WTC11 (cell line): ENCODE data around the gene FEM1A. TPM values are rescaled to one million over a fixed set of nuclear protein-coding genes. Genes with fewer than 3 reads are reported as not detected.

ENCODE experiments used
- ATAC-seq: fragments of 200-7000 bp; cut with Tn5 transposase; 2 replicates; pipeline ENCODE4 v1.10.0; 2021; ENCODE audit warnings: mild to moderate bottlenecking, moderate library complexity
- CTCF ChIA-PET: fragments of 300-600 bp; sonication (Branson Sonifier 250); formaldehyde crosslinking; loops from one replicate; lab custom pipeline; 2021; ENCODE audit warnings: antibody characterized with exemption; lab: Charles Lee
- POLR2A ChIA-PET: fragments of 350-600 bp; sonication (Branson Sonifier 250); formaldehyde crosslinking; loops from one replicate; lab custom pipeline; 2021; ENCODE audit warnings: antibody characterized with exemption; lab: Charles Lee
- DNase-seq: peaks from one replicate; pipeline ENCODE4 v3.0.0; 2021; ENCODE audit warnings: low spot score
- H3K27ac Mint-ChIP-seq: 2 replicates; pipeline ENCODE4 v1.8.0; 2021; ENCODE audit warnings: mixed read lengths
- H3K27me3 Mint-ChIP-seq: 2 replicates; pipeline ENCODE4 v1.8.0; 2021; ENCODE audit warnings: low read depth, mild to moderate bottlenecking, moderate library complexity, mixed read lengths
- H3K36me3 Mint-ChIP-seq: 2 replicates; pipeline ENCODE4 v1.8.0; 2021; ENCODE audit warnings: mixed read lengths
- H3K4me1 Mint-ChIP-seq: 2 replicates; pipeline ENCODE4 v1.8.0; 2022; ENCODE audit warnings: mixed read lengths
- H3K4me3 Mint-ChIP-seq: 2 replicates; pipeline ENCODE4 v1.8.0; 2021; ENCODE audit warnings: mild to moderate bottlenecking, moderate library complexity, mixed read lengths
- H3K9me3 Mint-ChIP-seq: 2 replicates; pipeline ENCODE4 v1.8.0; 2021; ENCODE audit warnings: mixed read lengths
- ATF1 ChIP-seq: sonication (generic); formaldehyde crosslinking; IDR thresholded peaks from 2 replicates; pipeline ENCODE4 v1.8.1; 2023; ENCODE audit warnings: mild to moderate bottlenecking, moderate library complexity, missing genetic modification reagents
- ERG ChIP-seq: fragments of 250-450 bp; sonication (Bioruptor Pico); IDR thresholded peaks from 2 replicates; pipeline ENCODE4 v1.8.0; 2021; ENCODE audit warnings: mild to moderate bottlenecking
- FOXP1 ChIP-seq: sonication (generic); formaldehyde crosslinking; IDR thresholded peaks from 2 replicates; pipeline ENCODE4 v1.8.0; 2022; ENCODE audit warnings: missing genetic modification reagents, mild to moderate bottlenecking, moderate library complexity, borderline replicate concordance
- GABPB1 ChIP-seq: sonication (generic); formaldehyde crosslinking; IDR thresholded peaks from 2 replicates; pipeline ENCODE4 v1.8.1; 2023; ENCODE audit warnings: mild to moderate bottlenecking, missing genetic modification reagents
- GTF2I ChIP-seq: fragments of 250-450 bp; sonication (Bioruptor Pico); conservative IDR thresholded peaks from 2 replicates; pipeline ENCODE4 v1.4.0; 2021; ENCODE audit warnings: mild to moderate bottlenecking
- PRRX2 ChIP-seq: fragments of 250-450 bp; sonication (Bioruptor Pico); IDR thresholded peaks from 2 replicates; pipeline ENCODE4 v1.8.0; 2021; ENCODE audit warnings: mild to moderate bottlenecking
- total RNA-seq: library from RNA; stranded (reverse); gene quantifications from 3 replicates; pipeline ENCODE4 v1.2.3, GENCODE V29; 2021
- TF ChIP-seq, protein P1 (sequence below): fragments of 200-600 bp; IDR thresholded peaks from 2 replicates; pipeline ENCODE4 v1.8.0; 2022; ENCODE audit warnings: antibody characterized with exemption
- TF ChIP-seq, protein P2 (sequence below): fragments of 250-450 bp; sonication (Bioruptor Pico); conservative IDR thresholded peaks from 2 replicates; pipeline ENCODE4 v1.9.0; 2021; ENCODE audit warnings: mild to moderate bottlenecking
- TF ChIP-seq, protein P3 (sequence below): sonication (generic); formaldehyde crosslinking; IDR thresholded peaks from 2 replicates; pipeline ENCODE4 v1.8.1; 2022; ENCODE audit warnings: missing genetic modification reagents, borderline replicate concordance
- TF ChIP-seq, protein P4 (sequence below): sonication (generic); formaldehyde crosslinking; IDR thresholded peaks from 2 replicates; pipeline ENCODE4 v1.8.1; 2022; ENCODE audit warnings: low read depth, missing genetic modification reagents, borderline replicate concordance

FEM1A gene
- total RNA-seq, 1 experiment from 2014 or later: 15.7 TPM

- TF ChIP-seq ERG (CRISPR knock-in tag): no peak
- no peak for TF ChIP-seq ATF1 (CRISPR knock-in tag)
- peak; percentile 98 for TF ChIP-seq GTF2I
- TF ChIP-seq PRRX2: no peak
- TF ChIP-seq FOXP1 (CRISPR knock-in tag): 0 out of 2 replicates have a peak, but pooled peaks have one; percentile 33
- TF ChIP-seq, protein P1, sequence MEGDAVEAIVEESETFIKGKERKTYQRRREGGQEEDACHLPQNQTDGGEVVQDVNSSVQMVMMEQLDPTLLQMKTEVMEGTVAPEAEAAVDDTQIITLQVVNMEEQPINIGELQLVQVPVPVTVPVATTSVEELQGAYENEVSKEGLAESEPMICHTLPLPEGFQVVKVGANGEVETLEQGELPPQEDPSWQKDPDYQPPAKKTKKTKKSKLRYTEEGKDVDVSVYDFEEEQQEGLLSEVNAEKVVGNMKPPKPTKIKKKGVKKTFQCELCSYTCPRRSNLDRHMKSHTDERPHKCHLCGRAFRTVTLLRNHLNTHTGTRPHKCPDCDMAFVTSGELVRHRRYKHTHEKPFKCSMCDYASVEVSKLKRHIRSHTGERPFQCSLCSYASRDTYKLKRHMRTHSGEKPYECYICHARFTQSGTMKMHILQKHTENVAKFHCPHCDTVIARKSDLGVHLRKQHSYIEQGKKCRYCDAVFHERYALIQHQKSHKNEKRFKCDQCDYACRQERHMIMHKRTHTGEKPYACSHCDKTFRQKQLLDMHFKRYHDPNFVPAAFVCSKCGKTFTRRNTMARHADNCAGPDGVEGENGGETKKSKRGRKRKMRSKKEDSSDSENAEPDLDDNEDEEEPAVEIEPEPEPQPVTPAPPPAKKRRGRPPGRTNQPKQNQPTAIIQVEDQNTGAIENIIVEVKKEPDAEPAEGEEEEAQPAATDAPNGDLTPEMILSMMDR: peak; percentile 95
- TF ChIP-seq, protein P2, sequence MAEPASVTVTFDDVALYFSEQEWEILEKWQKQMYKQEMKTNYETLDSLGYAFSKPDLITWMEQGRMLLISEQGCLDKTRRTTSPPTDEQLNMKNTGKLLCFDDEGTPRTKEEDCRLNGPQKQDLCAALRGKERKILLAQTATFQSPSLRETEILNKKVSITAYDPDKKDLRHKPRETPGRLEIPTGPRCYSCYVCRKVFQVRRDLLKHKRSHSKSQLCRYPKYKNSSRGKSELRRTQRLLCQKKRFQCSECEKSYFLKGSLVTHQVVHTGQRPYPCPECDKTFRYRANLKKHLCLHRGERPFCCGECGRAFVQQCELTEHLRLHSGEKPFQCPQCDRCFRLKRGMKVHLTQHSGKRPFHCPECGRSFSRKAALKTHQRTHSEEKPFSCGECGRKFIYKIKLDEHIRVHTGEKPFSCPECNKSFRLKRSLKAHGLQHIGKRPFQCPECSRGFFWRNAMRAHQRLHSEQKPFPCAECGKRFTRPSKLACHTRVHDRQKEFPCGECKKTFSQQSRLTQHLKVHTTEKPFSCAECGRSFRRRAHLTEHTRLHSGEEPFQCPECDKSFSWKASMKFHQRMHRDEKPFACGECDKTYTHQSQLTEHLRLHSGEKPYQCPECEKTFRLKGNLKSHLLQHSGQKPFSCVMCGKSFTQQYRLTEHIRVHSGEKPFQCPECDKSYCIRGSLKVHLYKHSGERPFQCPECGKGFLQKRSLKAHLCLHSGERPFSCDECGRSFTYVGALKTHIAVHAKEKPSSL (CRISPR knock-in tag): no peak
- peak; percentile 17; the same call in 1 of the 2 replicates for TF ChIP-seq GABPB1 (CRISPR knock-in tag)
- Mint-ChIP-seq H3K4me3 (no peak overlapping the region), H3K36me3 (no peaks in the 10 kb centered on the region), H3K9me3 (peaks cover 8% of the 10 kb centered on the region), H3K4me1 (peaks cover 2% of the 10 kb centered on the region; the same call in 1 of the 2 replicates), H3K27me3 (peaks cover 13% of the 10 kb centered on the region), H3K27ac (no peak overlapping the region)
- ATAC-seq (peak; percentile 78), DNase-seq (peak; percentile 96)
- ChIA-PET POLR2A (no interaction called here), CTCF (interaction anchor here (0.6 to 4.8 kb wide), 4 partner anchors 40 to 219 kb away, joined by 3 to 55 read pairs (median 27); no protein-coding TSS in a partner anchor)
Observed at GRCh38 chr19:4811328-4812131, 20.0 kb downstream of the FEM1A start.

GRCh38 chr19:4814625-4815425 lies 23.3 kb downstream of the FEM1A start:
- ChIA-PET POLR2A (no interaction called here), CTCF (interaction anchor here (0.8 to 1.8 kb wide), 3 partner anchors 23 to 37 kb away, joined by 3 to 9 read pairs (median 3); partner anchors contain the start of gene FEM1A)
- Mint-ChIP-seq H3K4me3 (peak overlapping the region; percentile 58; the same call in 1 of the 2 replicates), H3K4me1 (peaks cover 2% of the 10 kb centered on the region; the same call in 1 of the 2 replicates), H3K27me3 (peaks cover 27% of the 10 kb centered on the region), H3K36me3 (no peaks in the 10 kb centered on the region), H3K9me3 (peaks cover 8% of the 10 kb centered on the region), H3K27ac (no peak overlapping the region)
- TF ChIP-seq, protein P3, sequence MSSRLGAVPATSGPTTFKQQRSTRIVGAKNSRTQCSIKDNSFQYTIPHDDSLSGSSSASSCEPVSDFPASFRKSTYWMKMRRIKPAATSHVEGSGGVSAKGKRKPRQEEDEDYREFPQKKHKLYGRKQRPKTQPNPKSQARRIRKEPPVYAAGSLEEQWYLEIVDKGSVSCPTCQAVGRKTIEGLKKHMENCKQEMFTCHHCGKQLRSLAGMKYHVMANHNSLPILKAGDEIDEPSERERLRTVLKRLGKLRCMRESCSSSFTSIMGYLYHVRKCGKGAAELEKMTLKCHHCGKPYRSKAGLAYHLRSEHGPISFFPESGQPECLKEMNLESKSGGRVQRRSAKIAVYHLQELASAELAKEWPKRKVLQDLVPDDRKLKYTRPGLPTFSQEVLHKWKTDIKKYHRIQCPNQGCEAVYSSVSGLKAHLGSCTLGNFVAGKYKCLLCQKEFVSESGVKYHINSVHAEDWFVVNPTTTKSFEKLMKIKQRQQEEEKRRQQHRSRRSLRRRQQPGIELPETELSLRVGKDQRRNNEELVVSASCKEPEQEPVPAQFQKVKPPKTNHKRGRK (CRISPR knock-in tag): 0 out of 2 replicates have a peak, but pooled peaks have one; percentile 40
- TF ChIP-seq, protein P4, sequence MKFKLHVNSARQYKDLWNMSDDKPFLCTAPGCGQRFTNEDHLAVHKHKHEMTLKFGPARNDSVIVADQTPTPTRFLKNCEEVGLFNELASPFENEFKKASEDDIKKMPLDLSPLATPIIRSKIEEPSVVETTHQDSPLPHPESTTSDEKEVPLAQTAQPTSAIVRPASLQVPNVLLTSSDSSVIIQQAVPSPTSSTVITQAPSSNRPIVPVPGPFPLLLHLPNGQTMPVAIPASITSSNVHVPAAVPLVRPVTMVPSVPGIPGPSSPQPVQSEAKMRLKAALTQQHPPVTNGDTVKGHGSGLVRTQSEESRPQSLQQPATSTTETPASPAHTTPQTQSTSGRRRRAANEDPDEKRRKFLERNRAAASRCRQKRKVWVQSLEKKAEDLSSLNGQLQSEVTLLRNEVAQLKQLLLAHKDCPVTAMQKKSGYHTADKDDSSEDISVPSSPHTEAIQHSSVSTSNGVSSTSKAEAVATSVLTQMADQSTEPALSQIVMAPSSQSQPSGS: no peak
- DNase-seq (no peak), ATAC-seq (no peak)
